ENCODE measurements around the gene CMTM7. TPM values are rescaled to one million over a fixed set of nuclear protein-coding genes. Genes with fewer than 3 reads are reported as not detected.

The CMTM7 gene
- total RNA-seq, 2 donors from 2014 or later = 61.0 to 72.3 TPM

GRCh38 chr3:32410367-32411246 is 19.0 kb downstream of the CMTM7 start:
- ATAC-seq (replicated peaks in 1 of 2) (no peak), DNase-seq (no peak)
- Mint-ChIP-seq H3K27ac (peak overlapping the region; percentile 55), H3K9me3 (no peaks in the 10 kb centered on the region), H3K36me3 (ENCODE audit: insufficient read depth in 2 of 2) (peaks cover 2% of the 10 kb centered on the region in 2 donors), H3K27me3 (ENCODE audit: low read depth) (no peaks in the 10 kb centered on the region), H3K4me1 (ENCODE audit: low read depth) (peaks cover 66% of the 10 kb centered on the region), H3K4me3 (no peak overlapping the region)

GRCh38 chr3:32411442-32411841 is 19.8 kb downstream of the CMTM7 start:
- H3K27ac Mint-ChIP-seq = no peak overlapping the region
- H3K4me3 Mint-ChIP-seq = no peak overlapping the region
- H3K9me3 Mint-ChIP-seq = no peaks in the 10 kb centered on the region
- ATAC-seq (replicated peaks in 1 of 2) (no peak), DNase-seq (no peak)
- peaks cover 0 to 2% of the 10 kb centered on the region in 2 donors for H3K36me3 Mint-ChIP-seq (ENCODE audit: insufficient read depth in 2 of 2)
- H3K4me1 Mint-ChIP-seq (ENCODE audit: low read depth) = peaks cover 70% of the 10 kb centered on the region
- no peaks in the 10 kb centered on the region for H3K27me3 Mint-ChIP-seq (ENCODE audit: low read depth)

- Mint-ChIP-seq H3K9me3 (no peaks in the 10 kb centered on the region), H3K4me3 (no peak overlapping the region), H3K27ac (no peak overlapping the region), H3K36me3 (ENCODE audit: insufficient read depth in 2 of 2) (peaks cover 0 to 4% of the 10 kb centered on the region in 2 donors), H3K4me1 (ENCODE audit: low read depth) (peaks cover 70% of the 10 kb centered on the region), H3K27me3 (ENCODE audit: low read depth) (no peaks in the 10 kb centered on the region)
- DNase-seq = no peak
- no peak for ATAC-seq (replicated peaks in 1 of 2)
These were observed 21.2 kb downstream of the CMTM7 start for GRCh38 chr3:32412887-32413286.

GRCh38 chr3:32413845-32414521 is 22.3 kb downstream of the CMTM7 start:
- Mint-ChIP-seq H3K27ac (peak overlapping the region; percentile 97), H3K4me1 (ENCODE audit: low read depth) (peaks cover 76% of the 10 kb centered on the region), H3K4me3 (peak overlapping the region; percentile 50 to 77), H3K36me3 (ENCODE audit: insufficient read depth in 2 of 2) (peaks cover 0 to 6% of the 10 kb centered on the region in 2 donors), H3K9me3 (no peaks in the 10 kb centered on the region), H3K27me3 (ENCODE audit: low read depth) (no peaks in the 10 kb centered on the region)
- ATAC-seq (replicated peaks in 1 of 2) = no peak
- DNase-seq = no peak

- peaks cover 76% of the 10 kb centered on the region for H3K4me1 Mint-ChIP-seq (ENCODE audit: low read depth)
- H3K4me3 Mint-ChIP-seq = peak overlapping the region; percentile 50 to 77
- peaks cover 0 to 4% of the 10 kb centered on the region in 2 donors for H3K9me3 Mint-ChIP-seq
- H3K36me3 Mint-ChIP-seq (ENCODE audit: insufficient read depth in 2 of 2) = peaks cover 4 to 11% of the 10 kb centered on the region in 2 donors
- peak overlapping the region; percentile 97 for H3K27ac Mint-ChIP-seq
- ATAC-seq (replicated peaks in 1 of 2) (peak; percentile 85 to 88), DNase-seq (peak; percentile 47 to 55)
- H3K27me3 Mint-ChIP-seq (ENCODE audit: low read depth) = no peaks in the 10 kb centered on the region
These were observed 23.0 kb downstream of the CMTM7 start for GRCh38 chr3:32414522-32415202.

- H3K4me3 Mint-ChIP-seq = peak overlapping the region; percentile 84 to 86
- H3K4me1 Mint-ChIP-seq (ENCODE audit: low read depth) = peaks cover 95% of the 10 kb centered on the region
- no peaks in the 10 kb centered on the region for H3K27me3 Mint-ChIP-seq (ENCODE audit: low read depth)
- H3K9me3 Mint-ChIP-seq = peaks cover 0 to 4% of the 10 kb centered on the region in 2 donors
- H3K27ac Mint-ChIP-seq = peak overlapping the region; percentile 96
- peaks cover 4 to 9% of the 10 kb centered on the region in 2 donors for H3K36me3 Mint-ChIP-seq (ENCODE audit: insufficient read depth in 2 of 2)
- ATAC-seq (replicated peaks in 1 of 2) (no peak), DNase-seq (no peak)
These were observed 28.1 kb downstream of the CMTM7 start for GRCh38 chr3:32419742-32420125.

- Mint-ChIP-seq H3K27me3 (ENCODE audit: low read depth) (no peaks in the 10 kb centered on the region), H3K4me1 (ENCODE audit: low read depth) (peaks cover 96% of the 10 kb centered on the region), H3K27ac (peak overlapping the region; percentile 96), H3K36me3 (ENCODE audit: insufficient read depth in 2 of 2) (peaks cover 4 to 9% of the 10 kb centered on the region in 2 donors), H3K9me3 (peaks cover 0 to 4% of the 10 kb centered on the region in 2 donors), H3K4me3 (peak overlapping the region; percentile 84 to 86)
- ATAC-seq (replicated peaks in 1 of 2) = peak; percentile 89 to 90
- peak; percentile 63 to 70 for DNase-seq
These were observed 28.7 kb downstream of the CMTM7 start for GRCh38 chr3:32420126-32421038.

GRCh38 chr3:32421185-32421584 is 29.5 kb downstream of the CMTM7 start:
- Mint-ChIP-seq H3K36me3 (ENCODE audit: insufficient read depth in 2 of 2) (peaks cover 4 to 9% of the 10 kb centered on the region in 2 donors), H3K4me1 (ENCODE audit: low read depth) (peaks cover 96% of the 10 kb centered on the region), H3K9me3 (peaks cover 0 to 5% of the 10 kb centered on the region in 2 donors), H3K4me3 (peak overlapping the region; percentile 84 to 86), H3K27ac (peak overlapping the region; percentile 52), H3K27me3 (ENCODE audit: low read depth) (no peaks in the 10 kb centered on the region)
- DNase-seq (no peak), ATAC-seq (replicated peaks in 1 of 2) (no peak)

- Mint-ChIP-seq H3K36me3 (ENCODE audit: insufficient read depth in 2 of 2) (peaks cover 4 to 8% of the 10 kb centered on the region in 2 donors), H3K27ac (peak overlapping the region; percentile 52), H3K4me3 (peak overlapping the region in 1 of 2 donors; percentile 86), H3K27me3 (ENCODE audit: low read depth) (no peaks in the 10 kb centered on the region), H3K4me1 (ENCODE audit: low read depth) (peaks cover 95% of the 10 kb centered on the region), H3K9me3 (peaks cover 0 to 5% of the 10 kb centered on the region in 2 donors)
- no peak for DNase-seq
- ATAC-seq (replicated peaks in 1 of 2) = no peak
These were observed 30.6 kb downstream of the CMTM7 start for GRCh38 chr3:32421991-32422859.

GRCh38 chr3:32422943-32423342 is 31.3 kb downstream of the CMTM7 start:
- H3K27ac Mint-ChIP-seq = peak overlapping the region; percentile 91
- peak in 1 of 2 donors; percentile 5 for DNase-seq
- H3K9me3 Mint-ChIP-seq = peaks cover 0 to 5% of the 10 kb centered on the region in 2 donors
- ATAC-seq (replicated peaks in 1 of 2) = no peak
- H3K36me3 Mint-ChIP-seq (ENCODE audit: insufficient read depth in 2 of 2) = peaks cover 4 to 8% of the 10 kb centered on the region in 2 donors
- peaks cover 95% of the 10 kb centered on the region for H3K4me1 Mint-ChIP-seq (ENCODE audit: low read depth)
- H3K27me3 Mint-ChIP-seq (ENCODE audit: low read depth) = no peaks in the 10 kb centered on the region
- peak overlapping the region; percentile 75 to 77 for H3K4me3 Mint-ChIP-seq

GRCh38 chr3:32423534-32423933 is 31.9 kb downstream of the CMTM7 start:
- Mint-ChIP-seq H3K36me3 (ENCODE audit: insufficient read depth in 2 of 2) (peaks cover 4 to 8% of the 10 kb centered on the region in 2 donors), H3K4me1 (ENCODE audit: low read depth) (peaks cover 96% of the 10 kb centered on the region), H3K9me3 (peaks cover 0 to 5% of the 10 kb centered on the region in 2 donors), H3K27ac (peak overlapping the region; percentile 91), H3K27me3 (ENCODE audit: low read depth) (no peaks in the 10 kb centered on the region), H3K4me3 (peak overlapping the region; percentile 75 to 77)
- DNase-seq = no peak
- ATAC-seq (replicated peaks in 1 of 2) = peak; percentile 17 to 23
